ENCODE results near the gene CLEC2L. TPM values are rescaled to one million over a fixed set of nuclear protein-coding genes. Genes with fewer than 3 reads are reported as not detected.

The CLEC2L gene
- polyA plus RNA-seq, 1 of the 3 experiments (the other 2 are of a cell fraction) = not detected

DNA sequence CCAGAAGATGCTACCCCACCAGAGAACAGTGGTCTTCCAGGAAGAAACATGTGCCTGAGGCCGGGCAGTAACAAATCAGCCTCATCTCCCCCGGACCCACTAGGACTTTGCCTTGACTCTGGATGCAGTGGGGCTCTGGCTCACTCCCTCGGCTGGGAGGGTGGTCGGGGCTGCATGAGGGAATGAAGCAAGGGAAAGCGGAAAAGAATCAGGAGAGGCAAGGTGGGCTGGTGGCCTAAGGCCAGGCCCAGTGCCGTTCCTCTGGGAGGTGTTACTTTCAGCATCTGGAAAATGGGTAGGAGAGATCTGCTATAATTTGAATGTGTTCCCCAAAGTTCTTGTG, 51.8 kb downstream of the CLEC2L start:
- no peak for DNase-seq
- WGBS (ENCODE audit: low lambda C conversion rate) = 95% methylated on average over 6 of the region's 6 CpGs
- Histone ChIP-seq H3K27ac (ENCODE audit: low read depth in 2 of 2, low read length in 1 of 2) (no peak overlapping the region), H3K36me3 (replicated peaks in 1 of 2; ENCODE audit: control insufficient read depth in 1 of 2, insufficient read depth in 2 of 2, low read length in 1 of 2) (peaks cover 22 to 59% of the 10 kb centered on the region in 2 experiments), H3K27me3 (ENCODE audit: insufficient read depth) (no peaks in the 10 kb centered on the region), H3K79me2 (ENCODE audit: insufficient read depth) (no peaks in the 10 kb centered on the region), H2AFZ (ENCODE audit: low read depth) (no peak overlapping the region), H3F3A (replicated peaks; ENCODE audit: insufficient read depth) (no peaks in the 10 kb centered on the region), H3K9me2 (no peaks in the 10 kb centered on the region), H4K20me1 (ENCODE audit: insufficient read depth) (no peaks in the 10 kb centered on the region), H3K4me3 (ENCODE audit: low read depth in 2 of 2, low read length in 1 of 2) (no peak overlapping the region), H3K9me3 (no peaks in the 10 kb centered on the region), H3K4me1 (ENCODE audit: control insufficient read depth in 1 of 2, insufficient read depth in 2 of 2, low read depth in 1 of 2, low read length in 1 of 2) (no peaks in the 10 kb centered on the region), H3K9ac (no peak overlapping the region), H3K4me2 (no peak overlapping the region)
- ChIA-PET POLR2A (interaction anchor here (0.6 kb wide), 1 partner anchor 33 kb away, joined by 4 read pairs; no protein-coding TSS in a partner anchor), CTCF (interaction anchor here (1.2 to 3.1 kb wide), 3 partner anchors 27 to 427 kb away, joined by 3 to 14 read pairs (median 4); no protein-coding TSS in a partner anchor)
- TF ChIP-seq FOXJ3 (CRISPR knock-in tag; IDR thresholded peaks at IDR 0.05) (no peak), JUND (IDR thresholded peaks at IDR 0.05) (no peak), TCF12 (IDR thresholded peaks at IDR 0.05) (no peak), EP300 (IDR thresholded peaks at IDR 0.05; ENCODE audit: borderline replicate concordance in 1 of 2, low read depth in 1 of 2, low read length in 1 of 2) (no peak), YY1 (IDR thresholded peaks at IDR 0.05; ENCODE audit: low read depth) (no peak), RFX5 (IDR thresholded peaks at IDR 0.05; ENCODE audit: low read length) (no peak), USF1 (IDR thresholded peaks at IDR 0.05; ENCODE audit: borderline replicate concordance, low read depth) (no peak), RXRA (IDR thresholded peaks at IDR 0.05; ENCODE audit: borderline replicate concordance, low read depth) (no peak), GATA2 (CRISPR knock-in tag; IDR thresholded peaks at IDR 0.05) (no peak), FOSL2 (IDR thresholded peaks at IDR 0.05; ENCODE audit: borderline replicate concordance, low read depth) (no peak)
- TF ChIP-seq, protein P1, sequence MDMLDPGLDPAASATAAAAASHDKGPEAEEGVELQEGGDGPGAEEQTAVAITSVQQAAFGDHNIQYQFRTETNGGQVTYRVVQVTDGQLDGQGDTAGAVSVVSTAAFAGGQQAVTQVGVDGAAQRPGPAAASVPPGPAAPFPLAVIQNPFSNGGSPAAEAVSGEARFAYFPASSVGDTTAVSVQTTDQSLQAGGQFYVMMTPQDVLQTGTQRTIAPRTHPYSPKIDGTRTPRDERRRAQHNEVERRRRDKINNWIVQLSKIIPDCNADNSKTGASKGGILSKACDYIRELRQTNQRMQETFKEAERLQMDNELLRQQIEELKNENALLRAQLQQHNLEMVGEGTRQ (IDR thresholded peaks at IDR 0.05; ENCODE audit: borderline replicate concordance, low read depth, low read length) = no peak
- TF ChIP-seq, protein P2, sequence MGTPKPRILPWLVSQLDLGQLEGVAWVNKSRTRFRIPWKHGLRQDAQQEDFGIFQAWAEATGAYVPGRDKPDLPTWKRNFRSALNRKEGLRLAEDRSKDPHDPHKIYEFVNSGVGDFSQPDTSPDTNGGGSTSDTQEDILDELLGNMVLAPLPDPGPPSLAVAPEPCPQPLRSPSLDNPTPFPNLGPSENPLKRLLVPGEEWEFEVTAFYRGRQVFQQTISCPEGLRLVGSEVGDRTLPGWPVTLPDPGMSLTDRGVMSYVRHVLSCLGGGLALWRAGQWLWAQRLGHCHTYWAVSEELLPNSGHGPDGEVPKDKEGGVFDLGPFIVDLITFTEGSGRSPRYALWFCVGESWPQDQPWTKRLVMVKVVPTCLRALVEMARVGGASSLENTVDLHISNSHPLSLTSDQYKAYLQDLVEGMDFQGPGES (IDR thresholded peaks at IDR 0.05; ENCODE audit: low read depth, low read length) = no peak
- TF ChIP-seq, protein P3, sequence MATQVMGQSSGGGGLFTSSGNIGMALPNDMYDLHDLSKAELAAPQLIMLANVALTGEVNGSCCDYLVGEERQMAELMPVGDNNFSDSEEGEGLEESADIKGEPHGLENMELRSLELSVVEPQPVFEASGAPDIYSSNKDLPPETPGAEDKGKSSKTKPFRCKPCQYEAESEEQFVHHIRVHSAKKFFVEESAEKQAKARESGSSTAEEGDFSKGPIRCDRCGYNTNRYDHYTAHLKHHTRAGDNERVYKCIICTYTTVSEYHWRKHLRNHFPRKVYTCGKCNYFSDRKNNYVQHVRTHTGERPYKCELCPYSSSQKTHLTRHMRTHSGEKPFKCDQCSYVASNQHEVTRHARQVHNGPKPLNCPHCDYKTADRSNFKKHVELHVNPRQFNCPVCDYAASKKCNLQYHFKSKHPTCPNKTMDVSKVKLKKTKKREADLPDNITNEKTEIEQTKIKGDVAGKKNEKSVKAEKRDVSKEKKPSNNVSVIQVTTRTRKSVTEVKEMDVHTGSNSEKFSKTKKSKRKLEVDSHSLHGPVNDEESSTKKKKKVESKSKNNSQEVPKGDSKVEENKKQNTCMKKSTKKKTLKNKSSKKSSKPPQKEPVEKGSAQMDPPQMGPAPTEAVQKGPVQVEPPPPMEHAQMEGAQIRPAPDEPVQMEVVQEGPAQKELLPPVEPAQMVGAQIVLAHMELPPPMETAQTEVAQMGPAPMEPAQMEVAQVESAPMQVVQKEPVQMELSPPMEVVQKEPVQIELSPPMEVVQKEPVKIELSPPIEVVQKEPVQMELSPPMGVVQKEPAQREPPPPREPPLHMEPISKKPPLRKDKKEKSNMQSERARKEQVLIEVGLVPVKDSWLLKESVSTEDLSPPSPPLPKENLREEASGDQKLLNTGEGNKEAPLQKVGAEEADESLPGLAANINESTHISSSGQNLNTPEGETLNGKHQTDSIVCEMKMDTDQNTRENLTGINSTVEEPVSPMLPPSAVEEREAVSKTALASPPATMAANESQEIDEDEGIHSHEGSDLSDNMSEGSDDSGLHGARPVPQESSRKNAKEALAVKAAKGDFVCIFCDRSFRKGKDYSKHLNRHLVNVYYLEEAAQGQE (IDR thresholded peaks at IDR 0.05; ENCODE audit: low read depth, low read length) = no peak
- TF ChIP-seq, protein P4, sequence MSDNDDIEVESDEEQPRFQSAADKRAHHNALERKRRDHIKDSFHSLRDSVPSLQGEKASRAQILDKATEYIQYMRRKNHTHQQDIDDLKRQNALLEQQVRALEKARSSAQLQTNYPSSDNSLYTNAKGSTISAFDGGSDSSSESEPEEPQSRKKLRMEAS (IDR thresholded peaks at IDR 0.05; ENCODE audit: low read depth) = no peak
